ENCODE data around the gene DENND2C.

DENND2C gene

GRCh38 chr1:114671939-114672275 is 2.1 kb upstream of the DENND2C start:
- no peak overlapping the region for H3K9ac ChIP-seq (ENCODE audit: low read depth, low read length)
- H3K4me3 ChIP-seq (ENCODE audit: low read depth, low read length) = no peak overlapping the region

DNA sequence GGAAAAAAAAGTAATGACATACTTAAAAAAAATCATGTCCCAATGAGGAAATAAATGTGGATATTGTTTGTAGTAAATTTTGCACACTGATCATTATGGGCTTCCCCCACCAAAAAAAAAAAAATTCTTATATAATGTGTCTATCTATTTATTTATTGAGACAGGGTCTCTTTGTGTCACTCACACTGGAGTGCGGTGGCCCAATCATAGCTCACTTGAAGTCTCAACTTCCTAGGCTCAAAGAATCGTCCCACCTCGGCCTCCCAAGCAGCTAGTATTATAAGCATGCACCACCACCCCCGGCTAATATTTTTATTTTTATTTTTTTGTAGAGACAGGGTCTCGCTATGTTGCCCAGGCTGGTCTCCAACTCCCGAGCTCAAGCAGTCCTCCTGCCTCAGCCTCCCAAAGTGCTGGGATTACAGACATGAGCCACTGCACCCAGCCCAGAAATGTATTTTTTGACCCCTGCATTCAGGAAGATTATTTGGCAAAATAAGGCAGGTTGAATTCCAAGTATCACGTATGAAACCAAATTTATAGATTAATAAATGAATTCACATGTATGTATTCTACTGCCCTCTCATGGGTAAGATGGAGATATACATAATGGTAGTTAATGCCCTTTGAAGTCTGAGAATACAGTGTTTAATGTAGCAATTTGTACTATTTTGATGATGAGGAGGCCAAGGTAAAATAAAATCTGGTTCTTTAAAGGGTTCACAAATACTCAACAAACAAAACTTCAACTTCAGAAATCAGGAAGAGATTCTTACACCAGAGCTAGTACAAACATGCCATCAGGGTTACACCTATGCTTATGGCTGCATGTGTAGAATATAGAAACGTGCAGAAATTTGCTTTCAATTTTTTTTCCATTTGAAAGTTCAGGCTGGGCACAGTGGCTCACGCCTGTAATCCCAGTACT is 1.4 kb upstream of the DENND2C start:
- Histone ChIP-seq H3K27me3 (ENCODE audit: control insufficient read depth, insufficient read depth, low read length) (peaks cover 11% of the 10 kb centered on the region), H3K36me3 (ENCODE audit: control insufficient read depth, insufficient read depth, low read length) (no peaks in the 10 kb centered on the region), H3K4me3 (ENCODE audit: low read depth, low read length) (peak overlapping the region; percentile 1), H3K4me1 (ENCODE audit: control insufficient read depth, insufficient read depth, low read length) (no peaks in the 10 kb centered on the region), H3K9ac (ENCODE audit: low read depth, low read length) (no peak overlapping the region), H3K9me3 (ENCODE audit: control insufficient read depth, insufficient read depth, low read length) (no peaks in the 10 kb centered on the region)

More at GRCh38 chr1:114671939-114672275, 2.1 kb upstream of the DENND2C start:
- Histone ChIP-seq H3K36me3 (ENCODE audit: control insufficient read depth, insufficient read depth, low read length) (no peaks in the 10 kb centered on the region), H3K27me3 (ENCODE audit: control insufficient read depth, insufficient read depth, low read length) (peaks cover 11% of the 10 kb centered on the region), H3K4me1 (ENCODE audit: control insufficient read depth, insufficient read depth, low read length) (no peaks in the 10 kb centered on the region), H3K9me3 (ENCODE audit: control insufficient read depth, insufficient read depth, low read length) (no peaks in the 10 kb centered on the region)

GRCh38 chr1:114670083-114671010 is 498 bp upstream of the DENND2C start:
- no peaks in the 10 kb centered on the region for H3K36me3 ChIP-seq (ENCODE audit: control insufficient read depth, insufficient read depth, low read length)
- H3K27me3 ChIP-seq (ENCODE audit: control insufficient read depth, insufficient read depth, low read length) = peaks cover 9% of the 10 kb centered on the region
- no peaks in the 10 kb centered on the region for H3K4me1 ChIP-seq (ENCODE audit: control insufficient read depth, insufficient read depth, low read length)
- no peaks in the 10 kb centered on the region for H3K9me3 ChIP-seq (ENCODE audit: control insufficient read depth, insufficient read depth, low read length)
- H3K9ac ChIP-seq (ENCODE audit: low read depth, low read length) = peak overlapping the region; percentile 56
- peak overlapping the region; percentile 90 for H3K4me3 ChIP-seq (ENCODE audit: low read depth, low read length)

GRCh38 chr1:114668784-114669561 is 876 bp downstream of the DENND2C start:
- H3K9ac ChIP-seq (ENCODE audit: low read depth, low read length) = peak overlapping the region; percentile 62
- H3K9me3 ChIP-seq (ENCODE audit: control insufficient read depth, insufficient read depth, low read length) = no peaks in the 10 kb centered on the region
- no peaks in the 10 kb centered on the region for H3K4me1 ChIP-seq (ENCODE audit: control insufficient read depth, insufficient read depth, low read length)
- H3K27me3 ChIP-seq (ENCODE audit: control insufficient read depth, insufficient read depth, low read length) = peaks cover 8% of the 10 kb centered on the region
- H3K36me3 ChIP-seq (ENCODE audit: control insufficient read depth, insufficient read depth, low read length) = no peaks in the 10 kb centered on the region
- H3K4me3 ChIP-seq (ENCODE audit: low read depth, low read length) = peak overlapping the region; percentile 90

DNA sequence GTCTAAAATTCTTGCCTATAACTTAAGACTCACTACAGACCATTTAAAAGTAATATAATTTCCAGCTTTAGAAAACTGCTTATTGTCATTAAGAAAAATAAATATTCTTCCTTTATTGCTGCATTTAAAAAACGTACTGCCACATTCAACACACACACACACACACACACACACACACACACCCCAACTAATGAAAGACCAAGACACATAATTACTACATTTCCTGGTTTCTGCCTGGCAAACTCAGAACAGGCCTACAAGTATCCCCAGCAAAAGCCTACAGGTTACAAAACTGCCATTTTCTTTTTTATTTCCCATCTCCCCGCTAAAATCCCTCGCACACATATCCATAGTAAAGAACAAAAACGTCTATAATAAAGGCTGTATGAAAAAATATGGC is 1.5 kb downstream of the DENND2C start:
- peaks cover 8% of the 10 kb centered on the region for H3K27me3 ChIP-seq (ENCODE audit: control insufficient read depth, insufficient read depth, low read length)
- no peak overlapping the region for H3K4me3 ChIP-seq (ENCODE audit: low read depth, low read length)
- H3K36me3 ChIP-seq (ENCODE audit: control insufficient read depth, insufficient read depth, low read length) = no peaks in the 10 kb centered on the region
- H3K9me3 ChIP-seq (ENCODE audit: control insufficient read depth, insufficient read depth, low read length) = no peaks in the 10 kb centered on the region
- H3K9ac ChIP-seq (ENCODE audit: low read depth, low read length) = no peak overlapping the region
- H3K4me1 ChIP-seq (ENCODE audit: control insufficient read depth, insufficient read depth, low read length) = no peaks in the 10 kb centered on the region

GRCh38 chr1:114666954-114667353 is 2.9 kb downstream of the DENND2C start:
- no peaks in the 10 kb centered on the region for H3K4me1 ChIP-seq (ENCODE audit: control insufficient read depth, insufficient read depth, low read length)
- H3K4me3 ChIP-seq (ENCODE audit: low read depth, low read length) = no peak overlapping the region
- no peaks in the 10 kb centered on the region for H3K36me3 ChIP-seq (ENCODE audit: control insufficient read depth, insufficient read depth, low read length)

GRCh38 chr1:114660238-114660637 is 9.6 kb downstream of the DENND2C start:
- Histone ChIP-seq H3K27me3 (ENCODE audit: control insufficient read depth, insufficient read depth, low read length) (no peaks in the 10 kb centered on the region), H3K9ac (ENCODE audit: low read depth, low read length) (no peak overlapping the region), H3K9me3 (ENCODE audit: control insufficient read depth, insufficient read depth, low read length) (no peaks in the 10 kb centered on the region), H3K4me1 (ENCODE audit: control insufficient read depth, insufficient read depth, low read length) (no peaks in the 10 kb centered on the region), H3K4me3 (ENCODE audit: low read depth, low read length) (no peak overlapping the region), H3K36me3 (ENCODE audit: control insufficient read depth, insufficient read depth, low read length) (no peaks in the 10 kb centered on the region)

More at GRCh38 chr1:114666954-114667353, 2.9 kb downstream of the DENND2C start:
- no peaks in the 10 kb centered on the region for H3K9me3 ChIP-seq (ENCODE audit: control insufficient read depth, insufficient read depth, low read length)
- peaks cover 8% of the 10 kb centered on the region for H3K27me3 ChIP-seq (ENCODE audit: control insufficient read depth, insufficient read depth, low read length)
- no peak overlapping the region for H3K9ac ChIP-seq (ENCODE audit: low read depth, low read length)

GRCh38 chr1:114651893-114652292 is 18.0 kb downstream of the DENND2C start:
- no peak overlapping the region for H3K9ac ChIP-seq (ENCODE audit: low read depth, low read length)
- no peaks in the 10 kb centered on the region for H3K36me3 ChIP-seq (ENCODE audit: control insufficient read depth, insufficient read depth, low read length)
- H3K9me3 ChIP-seq (ENCODE audit: control insufficient read depth, insufficient read depth, low read length) = no peaks in the 10 kb centered on the region
- H3K4me1 ChIP-seq (ENCODE audit: control insufficient read depth, insufficient read depth, low read length) = no peaks in the 10 kb centered on the region
- no peaks in the 10 kb centered on the region for H3K27me3 ChIP-seq (ENCODE audit: control insufficient read depth, insufficient read depth, low read length)
- no peak overlapping the region for H3K4me3 ChIP-seq (ENCODE audit: low read depth, low read length)

GRCh38 chr1:114648503-114648902 is 21.3 kb downstream of the DENND2C start:
- Histone ChIP-seq H3K4me3 (ENCODE audit: low read depth, low read length) (no peak overlapping the region), H3K27me3 (ENCODE audit: control insufficient read depth, insufficient read depth, low read length) (no peaks in the 10 kb centered on the region), H3K9me3 (ENCODE audit: control insufficient read depth, insufficient read depth, low read length) (no peaks in the 10 kb centered on the region), H3K4me1 (ENCODE audit: control insufficient read depth, insufficient read depth, low read length) (no peaks in the 10 kb centered on the region), H3K36me3 (ENCODE audit: control insufficient read depth, insufficient read depth, low read length) (no peaks in the 10 kb centered on the region), H3K9ac (ENCODE audit: low read depth, low read length) (no peak overlapping the region)

GRCh38 chr1:114641377-114641776 is 28.5 kb downstream of the DENND2C start:
- Histone ChIP-seq H3K36me3 (ENCODE audit: control insufficient read depth, insufficient read depth, low read length) (no peaks in the 10 kb centered on the region), H3K27me3 (ENCODE audit: control insufficient read depth, insufficient read depth, low read length) (no peaks in the 10 kb centered on the region), H3K9me3 (ENCODE audit: control insufficient read depth, insufficient read depth, low read length) (no peaks in the 10 kb centered on the region), H3K9ac (ENCODE audit: low read depth, low read length) (no peak overlapping the region), H3K4me1 (ENCODE audit: control insufficient read depth, insufficient read depth, low read length) (no peaks in the 10 kb centered on the region), H3K4me3 (ENCODE audit: low read depth, low read length) (no peak overlapping the region)

- H3K4me3 ChIP-seq (ENCODE audit: low read depth, low read length) = no peak overlapping the region
- no peaks in the 10 kb centered on the region for H3K27me3 ChIP-seq (ENCODE audit: control insufficient read depth, insufficient read depth, low read length)
- no peaks in the 10 kb centered on the region for H3K4me1 ChIP-seq (ENCODE audit: control insufficient read depth, insufficient read depth, low read length)
- H3K36me3 ChIP-seq (ENCODE audit: control insufficient read depth, insufficient read depth, low read length) = no peaks in the 10 kb centered on the region
- no peak overlapping the region for H3K9ac ChIP-seq (ENCODE audit: low read depth, low read length)
- no peaks in the 10 kb centered on the region for H3K9me3 ChIP-seq (ENCODE audit: control insufficient read depth, insufficient read depth, low read length)
Measured at GRCh38 chr1:114638910-114639309, 30.9 kb downstream of the DENND2C start.
